WTC11 (cell line): ENCODE measurements around the gene OTULIN. TPM values are rescaled to one million over a fixed set of nuclear protein-coding genes. Genes with fewer than 3 reads are reported as not detected.
A peak's percentile ranks its signal among the peaks of the same experiment; 100 is the strongest.

Experiments
- ATAC-seq: fragments of 200-7000 bp; cut with Tn5 transposase; 2 replicates; pipeline ENCODE4 v1.10.0; 2021; ENCODE audit warnings: mild to moderate bottlenecking, moderate library complexity
- CTCF ChIA-PET: fragments of 300-600 bp; sonication (Branson Sonifier 250); formaldehyde crosslinking; loops from one replicate; lab custom pipeline; 2021; ENCODE audit warnings: antibody characterized with exemption; lab: Charles Lee
- POLR2A ChIA-PET: fragments of 350-600 bp; sonication (Branson Sonifier 250); formaldehyde crosslinking; loops from one replicate; lab custom pipeline; 2021; ENCODE audit warnings: antibody characterized with exemption; lab: Charles Lee
- DNase-seq: peaks from one replicate; pipeline ENCODE4 v3.0.0; 2021; ENCODE audit warnings: low spot score
- H3K27ac Mint-ChIP-seq: 2 replicates; pipeline ENCODE4 v1.8.0; 2021; ENCODE audit warnings: mixed read lengths
- H3K27me3 Mint-ChIP-seq: 2 replicates; pipeline ENCODE4 v1.8.0; 2021; ENCODE audit warnings: low read depth, mild to moderate bottlenecking, moderate library complexity, mixed read lengths
- H3K36me3 Mint-ChIP-seq: 2 replicates; pipeline ENCODE4 v1.8.0; 2021; ENCODE audit warnings: mixed read lengths
- H3K4me1 Mint-ChIP-seq: 2 replicates; pipeline ENCODE4 v1.8.0; 2022; ENCODE audit warnings: mixed read lengths
- H3K4me3 Mint-ChIP-seq: 2 replicates; pipeline ENCODE4 v1.8.0; 2021; ENCODE audit warnings: mild to moderate bottlenecking, moderate library complexity, mixed read lengths
- H3K9me3 Mint-ChIP-seq: 2 replicates; pipeline ENCODE4 v1.8.0; 2021; ENCODE audit warnings: mixed read lengths
- NR1H2 ChIP-seq: sonication (generic); formaldehyde crosslinking; IDR thresholded peaks from 2 replicates; pipeline ENCODE4 v1.9.0; 2021; ENCODE audit warnings: mild to moderate bottlenecking, moderate library complexity, missing genetic modification reagents
- OVOL2 ChIP-seq: fragments of 250-450 bp; sonication (Bioruptor Pico); IDR thresholded peaks from 2 replicates; pipeline ENCODE4 v1.9.0; 2021; ENCODE audit warnings: mild to moderate bottlenecking, borderline replicate concordance
- RELA ChIP-seq: sonication (generic); formaldehyde crosslinking; IDR thresholded peaks from 2 replicates; pipeline ENCODE4 v1.8.1; 2022; ENCODE audit warnings: missing genetic modification reagents, mild to moderate bottlenecking, borderline replicate concordance
- RORB ChIP-seq: fragments of 250-450 bp; sonication (Bioruptor Pico); IDR thresholded peaks from 2 replicates; pipeline ENCODE4 v1.9.0; 2021; ENCODE audit warnings: mild to moderate bottlenecking
- SMAD4 ChIP-seq: sonication (generic); formaldehyde crosslinking; IDR thresholded peaks from 2 replicates; pipeline ENCODE4 v1.8.0; 2022; ENCODE audit warnings: mild to moderate bottlenecking, missing genetic modification reagents
- SP1 ChIP-seq: sonication (generic); formaldehyde crosslinking; conservative IDR thresholded peaks from 2 replicates; pipeline ENCODE4 v1.8.1; 2022; ENCODE audit warnings: missing genetic modification reagents
- TCF7 ChIP-seq: sonication (generic); formaldehyde crosslinking; IDR thresholded peaks from 2 replicates; pipeline ENCODE4 v1.8.0; 2022; ENCODE audit warnings: mild to moderate bottlenecking, low read depth, missing genetic modification reagents, moderate library complexity
- TP53 ChIP-seq: sonication (generic); formaldehyde crosslinking; IDR thresholded peaks from 2 replicates; pipeline ENCODE4 v1.8.1; 2023; ENCODE audit warnings: mild to moderate bottlenecking, missing genetic modification reagents
- ZNF121 ChIP-seq: sonication (generic); formaldehyde crosslinking; IDR thresholded peaks from 2 replicates; pipeline ENCODE4 v1.8.0; 2023; ENCODE audit warnings: missing genetic modification reagents
- ZNF138 ChIP-seq: sonication (generic); formaldehyde crosslinking; conservative IDR thresholded peaks from 2 replicates; pipeline ENCODE4 v1.8.1; 2022; ENCODE audit warnings: mild to moderate bottlenecking, moderate library complexity, missing genetic modification reagents
- ZNF232 ChIP-seq: sonication (generic); formaldehyde crosslinking; IDR thresholded peaks from 2 replicates; pipeline ENCODE4 v1.8.0; 2022; ENCODE audit warnings: mild to moderate bottlenecking, missing genetic modification reagents
- ZNF423 ChIP-seq: fragments of 250-450 bp; sonication (Bioruptor Pico); IDR thresholded peaks from 2 replicates; pipeline ENCODE4 v2.1.2; 2022; ENCODE audit warnings: mild to moderate bottlenecking, moderate library complexity
- ZNF671 ChIP-seq: fragments of 250-450 bp; sonication (Bioruptor Pico); IDR thresholded peaks from 2 replicates; pipeline ENCODE4 v1.8.0; 2021; ENCODE audit warnings: mild to moderate bottlenecking
- total RNA-seq: library from RNA; stranded (reverse); gene quantifications from 3 replicates; pipeline ENCODE4 v1.2.3, GENCODE V29; 2021
- TF ChIP-seq, protein P1 (sequence below): sonication (generic); formaldehyde crosslinking; IDR thresholded peaks from 2 replicates; pipeline ENCODE4 v1.8.1; 2023; ENCODE audit warnings: mild to moderate bottlenecking, missing genetic modification reagents
- TF ChIP-seq, protein P2 (sequence below): sonication (generic); formaldehyde crosslinking; IDR thresholded peaks from 2 replicates; pipeline ENCODE4 v1.8.1; 2022; ENCODE audit warnings: low read depth, missing genetic modification reagents, borderline replicate concordance
- TF ChIP-seq, protein P3 (sequence below): sonication (generic); formaldehyde crosslinking; IDR thresholded peaks from 2 replicates; pipeline ENCODE4 v1.8.1; 2022; ENCODE audit warnings: mild to moderate bottlenecking, moderate library complexity, missing genetic modification reagents
- TF ChIP-seq, protein P4 (sequence below): sonication (generic); formaldehyde crosslinking; IDR thresholded peaks from 2 replicates; pipeline ENCODE4 v1.8.0; 2023; ENCODE audit warnings: missing genetic modification reagents, mild to moderate bottlenecking, borderline replicate concordance

The OTULIN gene
- total RNA-seq, 1 experiment from 2014 or later, result 25.0 TPM

GRCh38 chr5:14627270-14627669, 37.2 kb upstream of the OTULIN start:
- Mint-ChIP-seq H3K4me3 (no peak overlapping the region), H3K4me1 (peaks cover 4% of the 10 kb centered on the region)
- ATAC-seq, result no peak
- TF ChIP-seq SMAD4, result no peak
- no peak for TF ChIP-seq ZNF423 (CRISPR knock-in tag)
- no peak for TF ChIP-seq RELA (CRISPR knock-in tag)
- TF ChIP-seq, protein P1, sequence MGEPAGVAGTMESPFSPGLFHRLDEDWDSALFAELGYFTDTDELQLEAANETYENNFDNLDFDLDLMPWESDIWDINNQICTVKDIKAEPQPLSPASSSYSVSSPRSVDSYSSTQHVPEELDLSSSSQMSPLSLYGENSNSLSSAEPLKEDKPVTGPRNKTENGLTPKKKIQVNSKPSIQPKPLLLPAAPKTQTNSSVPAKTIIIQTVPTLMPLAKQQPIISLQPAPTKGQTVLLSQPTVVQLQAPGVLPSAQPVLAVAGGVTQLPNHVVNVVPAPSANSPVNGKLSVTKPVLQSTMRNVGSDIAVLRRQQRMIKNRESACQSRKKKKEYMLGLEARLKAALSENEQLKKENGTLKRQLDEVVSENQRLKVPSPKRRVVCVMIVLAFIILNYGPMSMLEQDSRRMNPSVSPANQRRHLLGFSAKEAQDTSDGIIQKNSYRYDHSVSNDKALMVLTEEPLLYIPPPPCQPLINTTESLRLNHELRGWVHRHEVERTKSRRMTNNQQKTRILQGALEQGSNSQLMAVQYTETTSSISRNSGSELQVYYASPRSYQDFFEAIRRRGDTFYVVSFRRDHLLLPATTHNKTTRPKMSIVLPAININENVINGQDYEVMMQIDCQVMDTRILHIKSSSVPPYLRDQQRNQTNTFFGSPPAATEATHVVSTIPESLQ (CRISPR knock-in tag), result no peak
- TF ChIP-seq TP53 (CRISPR knock-in tag), result no peak
- TF ChIP-seq NR1H2, result no peak
- no peak for TF ChIP-seq ZNF138 (CRISPR knock-in tag)
- TF ChIP-seq ZNF671 (CRISPR knock-in tag), result no peak
- TF ChIP-seq, all 79 proteins: peak for 0
- ChIA-PET POLR2A (no interaction called here), CTCF (no interaction called here)
- peaks cover 2% of the 10 kb centered on the region for H3K9me3 Mint-ChIP-seq
- H3K36me3 Mint-ChIP-seq, result no peaks in the 10 kb centered on the region
- no peaks in the 10 kb centered on the region for H3K27me3 Mint-ChIP-seq
- no peak overlapping the region for H3K27ac Mint-ChIP-seq
- no peak for DNase-seq

- no peak overlapping the region for H3K27ac Mint-ChIP-seq
- TF ChIP-seq SP1 (CRISPR knock-in tag), result no peak
- TF ChIP-seq, protein P2, sequence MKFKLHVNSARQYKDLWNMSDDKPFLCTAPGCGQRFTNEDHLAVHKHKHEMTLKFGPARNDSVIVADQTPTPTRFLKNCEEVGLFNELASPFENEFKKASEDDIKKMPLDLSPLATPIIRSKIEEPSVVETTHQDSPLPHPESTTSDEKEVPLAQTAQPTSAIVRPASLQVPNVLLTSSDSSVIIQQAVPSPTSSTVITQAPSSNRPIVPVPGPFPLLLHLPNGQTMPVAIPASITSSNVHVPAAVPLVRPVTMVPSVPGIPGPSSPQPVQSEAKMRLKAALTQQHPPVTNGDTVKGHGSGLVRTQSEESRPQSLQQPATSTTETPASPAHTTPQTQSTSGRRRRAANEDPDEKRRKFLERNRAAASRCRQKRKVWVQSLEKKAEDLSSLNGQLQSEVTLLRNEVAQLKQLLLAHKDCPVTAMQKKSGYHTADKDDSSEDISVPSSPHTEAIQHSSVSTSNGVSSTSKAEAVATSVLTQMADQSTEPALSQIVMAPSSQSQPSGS, result no peak
- TF ChIP-seq, protein P3, sequence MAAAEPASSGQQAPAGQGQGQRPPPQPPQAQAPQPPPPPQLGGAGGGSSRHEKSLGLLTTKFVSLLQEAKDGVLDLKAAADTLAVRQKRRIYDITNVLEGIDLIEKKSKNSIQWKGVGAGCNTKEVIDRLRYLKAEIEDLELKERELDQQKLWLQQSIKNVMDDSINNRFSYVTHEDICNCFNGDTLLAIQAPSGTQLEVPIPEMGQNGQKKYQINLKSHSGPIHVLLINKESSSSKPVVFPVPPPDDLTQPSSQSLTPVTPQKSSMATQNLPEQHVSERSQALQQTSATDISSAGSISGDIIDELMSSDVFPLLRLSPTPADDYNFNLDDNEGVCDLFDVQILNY (CRISPR knock-in tag), result no peak
- no peak for TF ChIP-seq RORB (CRISPR knock-in tag)
- TF ChIP-seq, protein P4, sequence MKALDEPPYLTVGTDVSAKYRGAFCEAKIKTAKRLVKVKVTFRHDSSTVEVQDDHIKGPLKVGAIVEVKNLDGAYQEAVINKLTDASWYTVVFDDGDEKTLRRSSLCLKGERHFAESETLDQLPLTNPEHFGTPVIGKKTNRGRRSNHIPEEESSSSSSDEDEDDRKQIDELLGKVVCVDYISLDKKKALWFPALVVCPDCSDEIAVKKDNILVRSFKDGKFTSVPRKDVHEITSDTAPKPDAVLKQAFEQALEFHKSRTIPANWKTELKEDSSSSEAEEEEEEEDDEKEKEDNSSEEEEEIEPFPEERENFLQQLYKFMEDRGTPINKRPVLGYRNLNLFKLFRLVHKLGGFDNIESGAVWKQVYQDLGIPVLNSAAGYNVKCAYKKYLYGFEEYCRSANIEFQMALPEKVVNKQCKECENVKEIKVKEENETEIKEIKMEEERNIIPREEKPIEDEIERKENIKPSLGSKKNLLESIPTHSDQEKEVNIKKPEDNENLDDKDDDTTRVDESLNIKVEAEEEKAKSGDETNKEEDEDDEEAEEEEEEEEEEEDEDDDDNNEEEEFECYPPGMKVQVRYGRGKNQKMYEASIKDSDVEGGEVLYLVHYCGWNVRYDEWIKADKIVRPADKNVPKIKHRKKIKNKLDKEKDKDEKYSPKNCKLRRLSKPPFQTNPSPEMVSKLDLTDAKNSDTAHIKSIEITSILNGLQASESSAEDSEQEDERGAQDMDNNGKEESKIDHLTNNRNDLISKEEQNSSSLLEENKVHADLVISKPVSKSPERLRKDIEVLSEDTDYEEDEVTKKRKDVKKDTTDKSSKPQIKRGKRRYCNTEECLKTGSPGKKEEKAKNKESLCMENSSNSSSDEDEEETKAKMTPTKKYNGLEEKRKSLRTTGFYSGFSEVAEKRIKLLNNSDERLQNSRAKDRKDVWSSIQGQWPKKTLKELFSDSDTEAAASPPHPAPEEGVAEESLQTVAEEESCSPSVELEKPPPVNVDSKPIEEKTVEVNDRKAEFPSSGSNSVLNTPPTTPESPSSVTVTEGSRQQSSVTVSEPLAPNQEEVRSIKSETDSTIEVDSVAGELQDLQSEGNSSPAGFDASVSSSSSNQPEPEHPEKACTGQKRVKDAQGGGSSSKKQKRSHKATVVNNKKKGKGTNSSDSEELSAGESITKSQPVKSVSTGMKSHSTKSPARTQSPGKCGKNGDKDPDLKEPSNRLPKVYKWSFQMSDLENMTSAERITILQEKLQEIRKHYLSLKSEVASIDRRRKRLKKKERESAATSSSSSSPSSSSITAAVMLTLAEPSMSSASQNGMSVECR (CRISPR knock-in tag), result 0 out of 2 replicates have a peak, but pooled peaks have one; percentile 29
- no peak for TF ChIP-seq RELA (CRISPR knock-in tag)
- TF ChIP-seq ZNF121 (CRISPR knock-in tag), result no peak
- peak; percentile 34; the same call in 1 of the 2 replicates for TF ChIP-seq ZNF232 (CRISPR knock-in tag)
- no peak for TF ChIP-seq TCF7 (CRISPR knock-in tag)
- no peak for TF ChIP-seq OVOL2 (CRISPR knock-in tag)
- TF ChIP-seq ZNF138 (CRISPR knock-in tag), result no peak
- ATAC-seq, result peak; percentile 53; the same call in 1 of the 2 replicates
- ChIA-PET CTCF (interaction anchor here (0.7 kb wide), 1 partner anchor 264 kb away, joined by 3 read pairs; no protein-coding TSS in a partner anchor), POLR2A (no interaction called here)
- no peaks in the 10 kb centered on the region for H3K27me3 Mint-ChIP-seq
- H3K9me3 Mint-ChIP-seq, result no peaks in the 10 kb centered on the region
- DNase-seq, result peak; percentile 65
- no peaks in the 10 kb centered on the region for H3K36me3 Mint-ChIP-seq
- H3K4me3 Mint-ChIP-seq, result no peak overlapping the region
- H3K4me1 Mint-ChIP-seq, result peaks cover 4% of the 10 kb centered on the region
These were observed 36.2 kb upstream of the OTULIN start for GRCh38 chr5:14628346-14628745.
